Measurements from ENCODE around the gene RSPH1. TPM values are rescaled to one million over a fixed set of nuclear protein-coding genes. Genes with fewer than 3 reads are reported as not detected.

RSPH1 gene
- total and polyA plus RNA-seq, 5 experiments from 2014 or later, result 0.14 TPM; not detected in 4

GRCh38 chr21:42505090-42505726 lies 9.2 kb upstream of the RSPH1 start:
- DNase-seq, result no peak
- no peak for ATAC-seq
- no peak overlapping the region for H3K4me3 Mint-ChIP-seq
- H3K36me3 Mint-ChIP-seq, result no peaks in the 10 kb centered on the region
- no peaks in the 10 kb centered on the region for H3K27me3 Mint-ChIP-seq
- POLR2A ChIA-PET, result no interaction called here
- peak overlapping the region in 3 of 10 donors; percentile 21 to 29 (median 22) for H3K27ac Mint-ChIP-seq
- no peaks in the 10 kb centered on the region for H3K9me3 Mint-ChIP-seq
- H3K4me1 Mint-ChIP-seq, result peaks cover 11 to 22% (median 19%) of the 10 kb centered on the region in 4 donors

DNA sequence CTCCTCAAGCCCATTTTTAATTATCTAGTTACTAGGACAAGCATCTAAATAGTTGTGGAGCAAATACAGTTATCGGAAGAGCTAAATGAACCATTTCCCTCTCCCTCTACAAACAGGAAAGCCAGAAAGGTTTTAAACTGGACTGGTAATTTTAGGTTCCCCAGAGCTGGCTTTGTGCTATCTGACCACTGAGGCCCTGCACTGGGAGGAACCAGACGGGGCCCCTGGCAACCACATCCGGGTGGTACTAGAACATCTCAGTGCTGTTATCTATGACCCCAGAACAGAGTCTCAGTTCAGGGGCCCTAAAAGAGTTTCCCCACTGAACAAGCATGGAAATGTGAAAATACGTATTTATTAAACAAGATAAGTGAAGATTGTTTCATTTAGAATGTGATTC lies 7.7 kb upstream of the RSPH1 start:
- H3K27ac Mint-ChIP-seq, result peak overlapping the region in 8 of 10 donors; percentile 1 to 76 (median 57)
- H3K9me3 Mint-ChIP-seq, result no peaks in the 10 kb centered on the region
- H3K4me3 Mint-ChIP-seq, result peak overlapping the region in 4 of 10 donors; percentile 19 to 66 (median 38)
- POLR2A ChIA-PET, result interaction anchor here (0.6 kb wide), 1 partner anchor 11 kb away, joined by 3 read pairs; no protein-coding TSS in a partner anchor
- no peaks in the 10 kb centered on the region for H3K36me3 Mint-ChIP-seq
- DNase-seq (no peak), ATAC-seq (peak; percentile 47 to 49)
- H3K27me3 Mint-ChIP-seq, result no peaks in the 10 kb centered on the region
- H3K4me1 Mint-ChIP-seq, result peaks cover 11 to 22% (median 19%) of the 10 kb centered on the region in 4 donors

DNA sequence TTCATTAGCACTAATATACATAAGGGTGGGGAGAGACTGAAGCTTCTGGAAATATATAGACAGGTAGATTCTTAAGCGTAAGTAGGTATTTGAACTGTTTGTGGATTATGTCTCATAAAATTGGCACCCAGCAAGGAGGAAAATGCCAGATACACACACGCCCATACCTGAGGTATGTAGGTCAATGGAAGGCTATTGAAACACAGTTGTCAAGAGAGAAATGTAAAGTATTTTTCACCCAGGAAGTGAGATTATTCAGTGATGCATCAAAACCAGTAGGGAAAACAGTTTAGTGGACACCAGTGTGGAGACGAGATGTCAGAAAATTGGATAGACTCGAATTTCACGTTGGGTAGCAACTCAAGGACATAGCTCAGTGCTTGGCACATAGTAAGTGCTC lies 4.7 kb upstream of the RSPH1 start:
- DNase-seq (no peak), ATAC-seq (no peak)
- H3K9me3 Mint-ChIP-seq, result no peaks in the 10 kb centered on the region
- POLR2A ChIA-PET, result interaction anchor here (1.6 kb wide), 1 partner anchor 13 kb away, joined by 5 read pairs; the partner anchor contains the start of gene SLC37A1
- peaks cover 20 to 38% (median 31%) of the 10 kb centered on the region in 4 donors for H3K4me1 Mint-ChIP-seq
- H3K27me3 Mint-ChIP-seq, result no peaks in the 10 kb centered on the region
- H3K27ac Mint-ChIP-seq, result peak overlapping the region in 1 of 10 donors; percentile 65
- H3K36me3 Mint-ChIP-seq, result no peaks in the 10 kb centered on the region
- no peak overlapping the region for H3K4me3 Mint-ChIP-seq

DNA sequence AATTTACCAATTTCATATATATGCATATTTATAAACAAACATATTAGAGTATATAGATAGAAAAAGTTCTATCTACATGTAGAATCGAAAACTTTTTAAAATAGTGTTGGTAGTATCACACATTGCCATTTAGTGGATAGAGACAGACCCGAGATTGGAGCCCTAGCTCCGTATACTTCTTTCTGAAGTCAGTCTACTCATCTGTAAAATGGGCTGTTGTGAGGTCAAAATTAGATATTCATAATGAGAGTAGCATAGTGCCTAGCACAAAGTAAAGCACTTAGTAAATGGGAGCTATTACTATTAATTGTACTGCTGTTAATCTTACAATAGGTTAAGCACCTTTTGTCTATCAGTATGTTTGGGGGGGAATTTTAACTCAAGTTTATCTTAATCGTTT lies 4.2 kb upstream of the RSPH1 start:
- no peaks in the 10 kb centered on the region for H3K9me3 Mint-ChIP-seq
- no peaks in the 10 kb centered on the region for H3K27me3 Mint-ChIP-seq
- H3K4me1 Mint-ChIP-seq, result peaks cover 19 to 39% (median 33%) of the 10 kb centered on the region in 4 donors
- no peak for DNase-seq
- no peak for ATAC-seq
- POLR2A ChIA-PET, result interaction anchor here (1.6 kb wide), 1 partner anchor 14 kb away, joined by 5 read pairs; the partner anchor contains the start of gene SLC37A1
- no peak overlapping the region for H3K27ac Mint-ChIP-seq
- no peak overlapping the region for H3K4me3 Mint-ChIP-seq
- no peaks in the 10 kb centered on the region for H3K36me3 Mint-ChIP-seq

- Mint-ChIP-seq H3K9me3 (no peaks in the 10 kb centered on the region), H3K36me3 (no peaks in the 10 kb centered on the region), H3K27ac (no peak overlapping the region), H3K4me3 (no peak overlapping the region), H3K4me1 (peaks cover 12 to 33% (median 28%) of the 10 kb centered on the region in 4 donors), H3K27me3 (no peaks in the 10 kb centered on the region)
- no peak for ATAC-seq
- POLR2A ChIA-PET, result interaction anchor here (1.6 kb wide), 1 partner anchor 14 kb away, joined by 5 read pairs; the partner anchor contains the start of gene SLC37A1
- no peak for DNase-seq
Measured at GRCh38 chr21:42499444-42500112, 3.6 kb upstream of the RSPH1 start.

DNA sequence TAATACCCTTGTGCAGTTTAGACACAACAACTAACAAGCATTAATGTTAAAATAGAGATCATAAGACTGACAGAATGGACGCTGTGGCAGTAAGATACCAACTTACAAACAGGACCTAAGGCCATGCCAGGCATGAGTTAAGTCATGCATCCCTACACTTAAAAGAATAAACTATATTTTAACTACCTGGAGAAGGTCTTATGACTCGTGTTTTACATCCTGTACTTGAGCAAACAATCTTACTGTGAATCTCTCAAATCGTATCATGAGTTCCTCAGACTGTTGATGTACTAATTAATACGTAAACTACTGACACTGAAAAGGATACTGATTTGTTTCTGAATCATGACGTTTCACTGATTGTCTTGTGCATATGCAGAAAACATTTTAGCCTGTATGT lies 2.0 kb upstream of the RSPH1 start:
- Mint-ChIP-seq H3K4me3 (no peak overlapping the region), H3K27me3 (no peaks in the 10 kb centered on the region)

DNA sequence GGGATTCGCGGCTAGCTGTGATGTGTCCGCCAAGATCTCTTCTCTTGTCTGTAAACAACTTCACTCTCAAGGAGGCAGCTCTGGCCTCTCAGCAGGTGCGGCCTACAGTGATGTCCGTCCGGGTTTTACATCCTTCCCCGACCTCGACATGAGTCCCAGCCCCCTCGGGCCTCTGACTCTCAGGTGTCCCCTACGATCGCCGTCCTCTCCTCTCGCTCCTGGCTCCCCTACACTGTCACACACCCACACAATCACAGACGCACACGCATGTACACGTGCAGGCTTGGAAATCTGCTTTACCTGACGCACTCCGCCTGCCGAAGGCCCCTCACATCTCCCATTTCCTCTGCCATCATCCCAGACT lies 797 bp upstream of the RSPH1 start:
- Mint-ChIP-seq H3K4me1 (peaks cover 9 to 18% (median 16%) of the 10 kb centered on the region in 4 donors), H3K36me3 (no peaks in the 10 kb centered on the region), H3K27me3 (no peaks in the 10 kb centered on the region), H3K9me3 (no peaks in the 10 kb centered on the region), H3K27ac (peak overlapping the region; percentile 77 to 98 (median 92)), H3K4me3 (peak overlapping the region; percentile 81 to 94 (median 90))
- POLR2A ChIA-PET, result interaction anchor here (0.6 to 2.6 kb wide), 5 partner anchors 16 to 396 kb away, joined by 3 to 10 read pairs (median 7); partner anchors contain the start of genes NDUFV3, SLC37A1 and UBASH3A
- ATAC-seq (peak in 1 of 2 donors; percentile 1), DNase-seq (peak in 1 of 10 donors; percentile 28)

More for the DNA sequence above, 2.0 kb upstream of the RSPH1 start:
- H3K9me3 Mint-ChIP-seq, result no peaks in the 10 kb centered on the region
- peaks cover 9 to 18% (median 15%) of the 10 kb centered on the region in 4 donors for H3K4me1 Mint-ChIP-seq
- no peak for ATAC-seq
- no peak for DNase-seq
- no peaks in the 10 kb centered on the region for H3K36me3 Mint-ChIP-seq
- H3K27ac Mint-ChIP-seq, result no peak overlapping the region
- POLR2A ChIA-PET, result no interaction called here

GRCh38 chr21:42495765-42496119 lies 282 bp downstream of the RSPH1 start:
- Mint-ChIP-seq H3K4me3 (peak overlapping the region; percentile 81 to 94 (median 90)), H3K4me1 (peaks cover 9 to 20% (median 16%) of the 10 kb centered on the region in 4 donors), H3K27me3 (no peaks in the 10 kb centered on the region), H3K9me3 (no peaks in the 10 kb centered on the region), H3K36me3 (no peaks in the 10 kb centered on the region), H3K27ac (peak overlapping the region in 9 of 10 donors; percentile 83 to 98 (median 94))
- no peak for ATAC-seq
- POLR2A ChIA-PET, result interaction anchor here (0.7 to 2.6 kb wide), 7 partner anchors 17 to 397 kb away, joined by 3 to 7 read pairs (median 3); partner anchors contain the start of genes NDUFV3, SLC37A1 and UBASH3A
- DNase-seq, result peak in 2 of 10 donors; percentile 5 to 68

DNA sequence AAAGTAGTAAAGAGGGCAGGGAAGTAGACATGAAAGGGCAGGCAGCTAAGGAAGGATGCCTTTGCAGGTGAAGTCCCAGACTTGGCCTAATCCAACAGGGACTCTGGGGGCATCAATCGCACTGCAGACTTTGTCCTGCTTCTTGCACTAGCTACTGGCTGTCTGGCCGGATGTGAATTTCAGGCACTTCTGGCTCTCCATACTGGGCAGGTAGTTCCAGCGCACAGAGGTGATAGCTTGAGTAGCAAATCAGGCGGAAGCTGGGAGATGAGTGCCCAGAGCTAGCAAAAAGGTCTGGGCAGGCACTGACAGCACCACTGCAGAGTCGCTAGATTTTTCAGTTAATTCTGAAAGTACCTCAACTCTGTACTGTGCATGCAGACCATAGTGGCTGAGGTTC lies 997 bp downstream of the RSPH1 start:
- peak overlapping the region in 8 of 10 donors; percentile 84 to 94 (median 92) for H3K4me3 Mint-ChIP-seq
- ATAC-seq (no peak), DNase-seq (no peak)
- H3K27me3 Mint-ChIP-seq, result peaks cover 0 to 1% (median 0%) of the 10 kb centered on the region in 5 donors
- POLR2A ChIA-PET, result interaction anchor here (1.4 to 2.6 kb wide), 3 partner anchors 19 to 91 kb away, joined by 3 to 7 read pairs (median 7); partner anchors contain the start of genes SLC37A1 and UBASH3A
- peaks cover 9 to 20% (median 16%) of the 10 kb centered on the region in 4 donors for H3K4me1 Mint-ChIP-seq
- H3K9me3 Mint-ChIP-seq, result no peaks in the 10 kb centered on the region
- H3K36me3 Mint-ChIP-seq, result no peaks in the 10 kb centered on the region
- H3K27ac Mint-ChIP-seq, result peak overlapping the region in 4 of 10 donors; percentile 9 to 97 (median 44)

- H3K4me3 Mint-ChIP-seq, result no peak overlapping the region
- no peak overlapping the region for H3K27ac Mint-ChIP-seq
- DNase-seq, result no peak
- no peak for ATAC-seq
- H3K4me1 Mint-ChIP-seq, result peaks cover 9 to 19% (median 16%) of the 10 kb centered on the region in 4 donors
- no peaks in the 10 kb centered on the region for H3K36me3 Mint-ChIP-seq
- peaks cover 0 to 4% (median 0%) of the 10 kb centered on the region in 5 donors for H3K27me3 Mint-ChIP-seq
- POLR2A ChIA-PET, result no interaction called here
- H3K9me3 Mint-ChIP-seq, result no peaks in the 10 kb centered on the region
Measured at GRCh38 chr21:42493109-42494060, 2.6 kb downstream of the RSPH1 start.

- Mint-ChIP-seq H3K27ac (peak overlapping the region in 2 of 10 donors; percentile 18 to 88), H3K27me3 (peaks cover 0 to 7% (median 1%) of the 10 kb centered on the region in 5 donors), H3K36me3 (no peaks in the 10 kb centered on the region), H3K4me3 (no peak overlapping the region), H3K4me1 (peaks cover 9 to 18% (median 16%) of the 10 kb centered on the region in 4 donors), H3K9me3 (no peaks in the 10 kb centered on the region)
- no peak for DNase-seq
- no peak for ATAC-seq
- POLR2A ChIA-PET, result interaction anchor here (0.6 kb wide), 1 partner anchor 42 kb away, joined by 3 read pairs; no protein-coding TSS in a partner anchor
Measured at GRCh38 chr21:42492201-42492600, 3.8 kb downstream of the RSPH1 start.

DNA sequence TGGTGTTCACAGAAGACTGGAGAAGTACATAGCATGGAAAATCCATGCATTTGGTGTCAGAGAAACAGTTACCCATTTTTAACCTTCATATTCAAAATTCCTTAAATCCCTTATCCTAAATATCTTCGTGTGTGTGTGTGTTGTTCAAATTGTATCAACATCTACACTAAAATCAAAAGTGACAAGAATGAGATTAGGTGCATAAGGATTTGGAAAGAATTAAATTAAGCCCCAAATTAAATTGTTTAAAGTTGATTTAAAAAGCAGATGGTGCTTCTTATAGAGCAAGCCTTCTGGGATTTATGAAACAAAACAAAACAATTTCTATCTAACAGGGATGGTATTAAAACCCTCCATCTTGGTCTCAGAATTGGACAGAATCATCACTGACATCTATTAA lies 4.7 kb downstream of the RSPH1 start:
- POLR2A ChIA-PET, result no interaction called here
- H3K36me3 Mint-ChIP-seq, result no peaks in the 10 kb centered on the region
- ATAC-seq (no peak), DNase-seq (no peak)
- H3K27me3 Mint-ChIP-seq, result peaks cover 0 to 10% (median 3%) of the 10 kb centered on the region in 5 donors
- H3K27ac Mint-ChIP-seq, result no peak overlapping the region
- peaks cover 6 to 10% (median 9%) of the 10 kb centered on the region in 4 donors for H3K4me1 Mint-ChIP-seq
- H3K4me3 Mint-ChIP-seq, result no peak overlapping the region
- H3K9me3 Mint-ChIP-seq, result no peaks in the 10 kb centered on the region
